Astrocyte of the cerebellum (primary cell): ENCODE results near the gene ISYNA1.

ENCODE experiments used
- DNase-seq: peaks from one replicate; pipeline ENCODE4 v3.0.0-alpha.2; 2011; ENCODE audit warnings: low read depth
- H3K4me3 ChIP-seq: 2 replicates; pipeline ENCODE4 v1.5.1; 2011; ENCODE audit warnings: mild to moderate bottlenecking, low read depth, low read length, moderate library complexity
- in situ Hi-C: cut with HindIII; loops from 2 replicates; pipeline ENCODE4 v1.10.0; 2017; ENCODE audit warnings: low sequenced_read_pairs
- TF ChIP-seq, protein P1 (sequence below): IDR thresholded peaks from 2 replicates; pipeline ENCODE4 v1.5.1; 2012; ENCODE audit warnings: low read length, low read depth, moderate library complexity, mild to moderate bottlenecking; ENCODE audit errors: missing control alignments

Gene ISYNA1

GRCh38 chr19:18450931-18451836 lies 13.3 kb upstream of the ISYNA1 start:
- no peak for DNase-seq
- in situ Hi-C loops: no loop called here
- TF ChIP-seq, protein P1, sequence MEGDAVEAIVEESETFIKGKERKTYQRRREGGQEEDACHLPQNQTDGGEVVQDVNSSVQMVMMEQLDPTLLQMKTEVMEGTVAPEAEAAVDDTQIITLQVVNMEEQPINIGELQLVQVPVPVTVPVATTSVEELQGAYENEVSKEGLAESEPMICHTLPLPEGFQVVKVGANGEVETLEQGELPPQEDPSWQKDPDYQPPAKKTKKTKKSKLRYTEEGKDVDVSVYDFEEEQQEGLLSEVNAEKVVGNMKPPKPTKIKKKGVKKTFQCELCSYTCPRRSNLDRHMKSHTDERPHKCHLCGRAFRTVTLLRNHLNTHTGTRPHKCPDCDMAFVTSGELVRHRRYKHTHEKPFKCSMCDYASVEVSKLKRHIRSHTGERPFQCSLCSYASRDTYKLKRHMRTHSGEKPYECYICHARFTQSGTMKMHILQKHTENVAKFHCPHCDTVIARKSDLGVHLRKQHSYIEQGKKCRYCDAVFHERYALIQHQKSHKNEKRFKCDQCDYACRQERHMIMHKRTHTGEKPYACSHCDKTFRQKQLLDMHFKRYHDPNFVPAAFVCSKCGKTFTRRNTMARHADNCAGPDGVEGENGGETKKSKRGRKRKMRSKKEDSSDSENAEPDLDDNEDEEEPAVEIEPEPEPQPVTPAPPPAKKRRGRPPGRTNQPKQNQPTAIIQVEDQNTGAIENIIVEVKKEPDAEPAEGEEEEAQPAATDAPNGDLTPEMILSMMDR: peak; percentile 96
- H3K4me3 ChIP-seq: no peak overlapping the region

- no peak for DNase-seq
- no peak overlapping the region for H3K4me3 ChIP-seq
- in situ Hi-C loops: no loop called here
- TF ChIP-seq, protein P1: no peak
Observed at GRCh38 chr19:18450021-18450930, 12.3 kb upstream of the ISYNA1 start.

GRCh38 chr19:18449552-18449951 lies 11.6 kb upstream of the ISYNA1 start:
- in situ Hi-C loops: no loop called here

DNA sequence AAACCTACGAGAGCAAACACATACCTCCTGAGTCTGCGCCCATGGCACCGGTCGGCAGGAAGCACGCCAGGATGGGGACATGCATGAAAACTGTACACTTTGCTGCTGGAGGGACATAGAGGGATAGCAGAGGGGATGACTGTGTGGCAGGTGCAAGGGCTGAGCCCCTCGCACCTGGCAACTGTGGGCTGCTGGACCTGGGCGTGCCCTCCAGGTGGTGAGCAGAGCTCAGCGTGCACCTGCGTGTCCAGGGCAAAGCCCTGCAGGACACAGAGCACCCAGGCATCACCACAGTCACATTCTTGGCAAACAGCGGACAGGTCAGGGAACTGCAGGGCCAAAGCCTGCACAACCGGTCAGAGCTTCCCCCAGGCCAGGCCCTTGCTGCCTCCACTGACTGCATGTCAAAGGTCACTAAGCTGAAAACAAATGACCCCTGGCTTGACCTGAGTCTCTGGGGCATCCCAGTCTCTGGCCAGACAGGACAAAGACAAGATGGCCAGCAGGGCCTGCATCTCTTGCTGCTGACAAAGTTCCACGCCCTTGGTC lies 9.0 kb upstream of the ISYNA1 start:
- no peak for DNase-seq
- H3K4me3 ChIP-seq: no peak overlapping the region
- in situ Hi-C loops: no loop called here
- TF ChIP-seq, protein P1: no peak

More at GRCh38 chr19:18449552-18449951, 11.6 kb upstream of the ISYNA1 start:
- TF ChIP-seq, protein P1: no peak
- no peak for DNase-seq
- no peak overlapping the region for H3K4me3 ChIP-seq

DNA sequence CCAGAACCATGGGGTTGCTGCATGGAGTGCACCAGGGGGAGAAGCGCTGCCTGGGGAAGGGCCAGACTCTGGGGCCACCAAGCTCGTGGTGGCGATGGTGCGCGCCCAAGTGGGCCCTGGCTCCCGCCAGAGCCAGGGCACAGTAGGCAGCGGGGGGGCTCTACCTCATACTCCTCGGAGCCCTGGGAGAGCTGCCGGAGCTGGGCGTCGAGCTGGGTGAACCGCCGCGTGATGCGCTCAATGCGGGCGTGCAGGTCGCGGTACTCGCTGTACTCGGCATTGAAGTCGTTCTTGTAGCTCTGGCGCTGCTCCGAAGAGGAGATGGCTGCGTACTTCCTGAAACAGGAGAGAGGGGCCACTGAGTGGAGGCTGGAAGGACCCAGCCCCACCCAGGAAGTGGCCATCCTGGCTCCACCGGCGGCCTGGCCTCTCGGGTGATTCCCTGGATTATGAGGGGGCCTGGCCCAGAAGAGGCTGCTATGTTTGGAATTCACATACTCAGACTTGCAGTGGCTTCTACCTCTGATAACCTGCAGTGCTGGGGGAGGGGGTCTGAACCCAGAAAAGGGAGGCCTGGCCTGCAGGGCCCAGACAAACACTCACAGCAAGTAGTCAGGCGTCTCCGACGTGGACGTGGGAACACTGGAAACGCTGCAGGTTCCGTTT lies 8.3 kb upstream of the ISYNA1 start:
- TF ChIP-seq, protein P1: no peak
- no peak for DNase-seq
- H3K4me3 ChIP-seq: no peak overlapping the region
- in situ Hi-C loops: no loop called here
